Fibroblast of the aortic adventitia (primary cell): Measurements from ENCODE around the gene CTNNA3. TPM values are rescaled to one million over a fixed set of nuclear protein-coding genes. Genes with fewer than 3 reads are reported as not detected.

Experiments
- DNase-seq: peaks from one replicate; pipeline ENCODE4 v3.0.0-alpha.2; 2010; ENCODE audit warnings: low read depth
- H3K4me3 ChIP-seq: 2 replicates; pipeline ENCODE4 v1.5.1; 2011; ENCODE audit warnings: low read depth, mild to moderate bottlenecking, control low read depth, low read length, moderate library complexity
- total RNA-seq: library from RNA; depleted of rRNA; stranded (reverse); fragments of >200 nt; gene quantifications from 2 replicates; pipeline ENCODE4 v1.2.3, GENCODE V29; 2012; ENCODE audit warnings: low replicate concordance
- TF ChIP-seq, protein P1 (sequence below): IDR thresholded peaks from 2 replicates; pipeline ENCODE4 v1.5.1; 2011; ENCODE audit warnings: mild to moderate bottlenecking, low read length, control low read depth, inconsistent platforms; ENCODE audit not compliant: insufficient read depth

The CTNNA3 gene
- total RNA-seq, 1 donor, result not detected

GRCh38 chr10:67262675-67263074 lies 433.3 kb downstream of the CTNNA3 start:
- H3K4me3 ChIP-seq, result no peak overlapping the region
- TF ChIP-seq, protein P1, sequence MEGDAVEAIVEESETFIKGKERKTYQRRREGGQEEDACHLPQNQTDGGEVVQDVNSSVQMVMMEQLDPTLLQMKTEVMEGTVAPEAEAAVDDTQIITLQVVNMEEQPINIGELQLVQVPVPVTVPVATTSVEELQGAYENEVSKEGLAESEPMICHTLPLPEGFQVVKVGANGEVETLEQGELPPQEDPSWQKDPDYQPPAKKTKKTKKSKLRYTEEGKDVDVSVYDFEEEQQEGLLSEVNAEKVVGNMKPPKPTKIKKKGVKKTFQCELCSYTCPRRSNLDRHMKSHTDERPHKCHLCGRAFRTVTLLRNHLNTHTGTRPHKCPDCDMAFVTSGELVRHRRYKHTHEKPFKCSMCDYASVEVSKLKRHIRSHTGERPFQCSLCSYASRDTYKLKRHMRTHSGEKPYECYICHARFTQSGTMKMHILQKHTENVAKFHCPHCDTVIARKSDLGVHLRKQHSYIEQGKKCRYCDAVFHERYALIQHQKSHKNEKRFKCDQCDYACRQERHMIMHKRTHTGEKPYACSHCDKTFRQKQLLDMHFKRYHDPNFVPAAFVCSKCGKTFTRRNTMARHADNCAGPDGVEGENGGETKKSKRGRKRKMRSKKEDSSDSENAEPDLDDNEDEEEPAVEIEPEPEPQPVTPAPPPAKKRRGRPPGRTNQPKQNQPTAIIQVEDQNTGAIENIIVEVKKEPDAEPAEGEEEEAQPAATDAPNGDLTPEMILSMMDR, result no peak
- DNase-seq, result no peak

GRCh38 chr10:67261300-67261797 lies 434.6 kb downstream of the CTNNA3 start:
- no peak overlapping the region for H3K4me3 ChIP-seq
- no peak for DNase-seq
- TF ChIP-seq, protein P1, result no peak

- TF ChIP-seq, protein P1, result no peak
- H3K4me3 ChIP-seq, result no peak overlapping the region
- DNase-seq, result no peak
These were observed 436.6 kb downstream of the CTNNA3 start for GRCh38 chr10:67259319-67259929.

- TF ChIP-seq, protein P1, result no peak
- no peak overlapping the region for H3K4me3 ChIP-seq
- DNase-seq, result no peak
These were observed 438.4 kb downstream of the CTNNA3 start for GRCh38 chr10:67257427-67258144.

- TF ChIP-seq, protein P1, result no peak
- no peak overlapping the region for H3K4me3 ChIP-seq
- no peak for DNase-seq
These were observed 439.0 kb downstream of the CTNNA3 start for GRCh38 chr10:67257018-67257417.

DNA sequence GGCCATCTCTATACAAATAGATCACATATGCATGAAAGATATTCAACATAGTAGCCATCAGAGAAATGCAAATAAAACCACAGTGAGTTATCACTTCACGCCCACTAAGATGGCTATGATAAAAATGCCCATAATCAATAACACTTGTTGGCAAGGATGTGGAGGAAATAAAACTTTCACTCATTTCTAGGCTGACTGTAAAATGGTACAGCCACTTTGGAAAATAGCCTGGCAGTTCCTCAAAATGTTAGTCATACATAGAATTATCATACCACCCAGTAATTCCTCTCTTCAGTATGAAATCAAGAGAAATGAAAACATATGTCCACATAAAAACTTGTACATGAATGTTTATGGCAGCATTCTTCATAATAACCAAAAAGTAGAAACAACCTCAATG lies 445.3 kb downstream of the CTNNA3 start:
- TF ChIP-seq, protein P1, result no peak
- DNase-seq, result no peak
- H3K4me3 ChIP-seq, result no peak overlapping the region
